ENCODE data around the gene GALNT13.

The GALNT13 gene

GRCh38 chr2:154497019-154497418 is 625.3 kb downstream of the GALNT13 start:
- DNase-seq, result no peak

Measured in activated naive CD4-positive, alpha-beta T cell treated with Interleukin-2 at 50 U/mL for 16 hours (primary cell).